SH-SY5Y (cell line): ENCODE measurements around the gene CYP2R1.

Source experiments
- GATA2 ChIP-seq: IDR thresholded peaks from 2 replicates; pipeline ENCODE4 v1.6.1; 2011; ENCODE audit warnings: mild to moderate bottlenecking, low read depth, low read length
- GATA3 ChIP-seq: IDR thresholded peaks from 2 replicates; pipeline ENCODE4 v1.6.1; 2011; ENCODE audit warnings: low read depth, mild to moderate bottlenecking, low read length, moderate library complexity

The CYP2R1 gene

DNA sequence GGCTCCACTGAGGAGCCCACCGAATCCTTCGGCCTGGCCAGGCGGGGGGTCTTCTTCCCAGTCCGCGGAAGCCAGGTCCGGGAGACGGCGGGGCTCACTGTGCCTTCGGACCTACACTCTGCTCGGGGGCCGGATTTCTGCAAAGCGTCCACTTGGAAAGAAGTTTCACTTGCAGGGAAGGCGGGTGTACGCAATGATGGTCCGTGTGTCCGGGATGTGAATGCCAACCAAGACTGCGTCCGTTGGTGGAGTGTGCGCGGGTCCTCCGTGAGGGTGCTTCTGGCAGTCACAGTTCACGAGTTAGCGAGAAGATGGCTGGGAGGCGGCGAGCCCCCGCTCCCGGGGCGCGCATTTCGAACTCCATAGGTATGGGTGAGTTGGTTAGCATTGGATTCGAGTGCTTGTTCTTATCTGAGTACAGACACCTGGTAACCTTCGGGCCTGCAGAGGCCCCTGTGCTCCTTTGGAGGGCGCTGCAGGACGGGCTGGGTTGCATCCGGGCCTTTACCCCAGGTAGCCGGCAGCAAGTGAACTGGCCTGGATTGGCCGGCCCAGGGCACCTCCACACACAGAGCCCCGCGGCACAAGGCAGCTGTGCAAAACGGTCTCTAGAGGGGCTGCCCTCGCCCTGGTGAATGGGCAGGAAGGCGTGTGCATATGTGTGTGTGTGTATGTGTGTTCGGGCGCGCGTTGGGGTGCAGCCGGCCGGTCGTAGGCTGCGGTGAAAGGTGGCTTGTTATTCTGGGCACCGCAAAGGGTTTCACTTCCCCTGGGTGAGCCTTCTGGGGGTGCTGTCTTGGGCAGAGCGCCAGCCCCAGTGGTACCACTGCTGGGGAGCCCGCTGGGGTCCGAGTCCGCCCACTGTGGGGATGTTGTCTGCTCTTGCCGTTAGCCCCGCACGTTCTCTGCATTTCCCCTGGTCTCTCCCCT, 13.3 kb upstream of the CYP2R1 start:
- no peak for TF ChIP-seq GATA3
- TF ChIP-seq GATA2 = no peak

DNA sequence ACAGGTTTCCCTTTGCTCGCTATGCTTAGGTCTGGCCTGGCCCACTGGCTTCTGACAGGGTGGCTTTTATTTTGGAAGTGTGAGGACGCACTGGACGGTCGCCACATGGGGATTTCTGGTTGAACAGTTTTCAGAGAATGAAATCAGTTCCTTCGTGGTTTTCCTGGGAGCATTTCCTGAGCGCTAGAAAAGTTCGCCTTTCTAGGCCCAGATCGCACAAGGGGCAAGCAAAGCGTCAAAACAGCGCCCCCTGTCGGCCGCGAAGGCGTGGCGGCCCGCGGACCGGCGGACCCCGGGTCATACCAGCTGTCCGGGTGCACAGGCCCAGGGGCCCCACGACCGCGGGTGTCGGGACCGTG, 12.7 kb upstream of the CYP2R1 start:
- TF ChIP-seq GATA2 = no peak
- no peak for TF ChIP-seq GATA3

DNA sequence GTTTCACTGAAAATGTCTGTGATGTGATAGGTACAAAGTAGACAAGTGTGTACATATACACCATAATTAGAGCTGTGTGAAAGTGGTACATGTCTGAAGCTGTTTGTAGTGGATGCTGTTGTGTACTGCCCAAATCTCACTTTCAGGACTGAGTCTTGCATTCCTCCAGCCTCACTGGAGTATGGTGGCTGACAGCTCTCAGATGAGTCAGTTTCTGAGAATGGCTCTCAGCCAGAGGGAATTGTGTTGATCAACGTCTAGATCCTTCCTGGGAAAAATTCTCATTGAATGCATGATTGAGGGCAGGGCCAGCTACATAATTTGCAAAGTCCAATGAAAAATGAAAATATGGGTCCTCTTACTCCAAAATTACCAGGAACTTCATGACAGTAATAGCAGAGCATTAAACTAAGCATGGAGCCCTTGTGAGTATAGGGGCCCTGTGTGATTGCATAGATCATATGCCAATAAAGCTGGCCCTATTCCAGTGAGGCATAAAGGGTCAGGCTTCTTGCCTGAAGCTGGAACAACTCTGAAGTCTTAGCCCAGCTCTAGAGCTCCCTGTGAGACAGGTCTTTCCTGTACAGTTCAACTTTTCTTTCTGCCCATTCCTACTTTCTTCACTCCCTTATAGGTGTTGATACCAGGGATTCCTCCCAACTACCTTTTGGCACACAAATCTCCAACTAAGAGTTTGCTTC, 10.8 kb upstream of the CYP2R1 start:
- no peak for TF ChIP-seq GATA2

DNA sequence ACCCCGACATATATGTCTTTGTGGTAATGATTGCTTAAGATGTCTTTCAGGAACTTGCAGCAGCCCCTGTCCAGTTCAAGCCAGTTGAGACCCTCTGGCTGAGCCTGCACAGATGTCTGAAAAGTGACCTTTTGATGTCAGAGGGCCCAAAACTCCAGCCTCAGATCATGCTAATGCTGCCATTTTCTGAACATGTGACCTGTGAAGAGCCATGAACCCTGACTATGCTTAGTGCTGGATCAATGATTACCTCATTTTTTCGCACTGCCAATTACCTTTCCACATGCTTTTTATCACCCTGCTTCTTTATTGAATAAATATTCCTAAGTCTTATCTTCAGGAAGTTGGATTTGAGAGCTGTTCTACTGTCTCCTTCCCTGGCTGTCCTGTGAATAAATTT, 6.9 kb upstream of the CYP2R1 start:
- TF ChIP-seq GATA3 = no peak
- TF ChIP-seq GATA2 = no peak

DNA sequence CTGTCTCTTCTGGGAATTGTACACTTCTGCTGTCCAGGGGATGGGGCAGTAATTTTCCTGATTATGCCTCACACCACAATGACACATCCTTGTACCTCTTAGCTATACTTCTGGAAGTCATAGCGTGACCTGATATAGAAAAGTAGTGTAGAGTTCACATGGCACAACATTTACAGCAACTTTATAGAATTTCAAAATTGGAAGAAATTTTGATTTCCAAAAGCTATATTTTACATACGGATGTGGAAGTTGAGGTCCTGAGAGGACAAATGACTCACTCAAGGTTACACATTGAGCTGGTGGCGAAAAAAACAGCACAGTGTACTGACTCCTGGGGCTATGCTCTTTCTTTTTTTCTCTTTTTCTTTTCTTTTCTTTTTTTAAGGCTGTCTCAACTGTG, 6.3 kb upstream of the CYP2R1 start:
- TF ChIP-seq GATA3 (no peak), GATA2 (no peak)

DNA sequence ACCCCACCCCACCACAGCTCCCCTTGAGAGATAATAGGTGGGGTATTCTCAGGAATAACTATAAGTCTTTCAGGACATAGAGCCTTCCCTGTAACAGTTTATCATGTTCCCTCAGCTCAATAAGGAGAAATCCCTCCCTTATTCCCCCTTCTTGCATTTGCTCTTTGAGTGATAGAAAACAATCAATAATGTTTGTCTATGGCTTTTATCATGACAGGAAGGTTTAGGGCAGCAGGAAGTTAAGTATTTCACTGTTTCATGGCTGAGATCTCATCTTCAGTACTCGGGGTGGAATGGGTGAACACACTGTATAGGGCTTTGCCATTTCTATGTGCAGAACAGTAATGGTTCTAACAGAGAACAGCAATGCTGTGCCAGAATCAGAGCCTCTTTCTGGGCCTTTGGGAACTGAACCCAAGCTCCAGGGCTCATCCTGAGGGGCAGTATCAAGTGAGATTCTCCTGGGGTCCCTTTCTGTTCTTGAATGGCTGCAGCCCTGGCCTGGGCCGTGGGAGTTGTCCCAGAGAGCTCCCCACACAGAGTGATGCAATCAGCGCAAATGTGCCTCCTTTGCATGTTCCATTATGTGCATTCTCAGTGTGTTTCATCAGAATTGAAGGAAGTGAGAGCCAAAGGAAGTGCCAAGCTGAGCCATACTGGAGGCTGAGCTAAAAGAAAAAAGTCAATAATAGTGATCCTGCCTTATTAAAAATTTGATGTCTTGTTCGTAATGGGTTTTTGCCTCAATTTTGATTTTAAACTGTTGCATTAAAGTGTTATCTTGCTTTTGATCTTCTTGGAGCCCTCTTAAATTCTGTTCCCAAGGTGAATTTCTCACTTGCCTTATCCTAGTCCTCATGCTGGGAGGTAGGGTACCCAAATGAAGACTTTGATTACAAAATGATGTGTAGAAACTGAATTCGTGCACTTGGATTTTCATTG, 2.9 kb upstream of the CYP2R1 start:
- TF ChIP-seq GATA2 (no peak), GATA3 (no peak)

DNA sequence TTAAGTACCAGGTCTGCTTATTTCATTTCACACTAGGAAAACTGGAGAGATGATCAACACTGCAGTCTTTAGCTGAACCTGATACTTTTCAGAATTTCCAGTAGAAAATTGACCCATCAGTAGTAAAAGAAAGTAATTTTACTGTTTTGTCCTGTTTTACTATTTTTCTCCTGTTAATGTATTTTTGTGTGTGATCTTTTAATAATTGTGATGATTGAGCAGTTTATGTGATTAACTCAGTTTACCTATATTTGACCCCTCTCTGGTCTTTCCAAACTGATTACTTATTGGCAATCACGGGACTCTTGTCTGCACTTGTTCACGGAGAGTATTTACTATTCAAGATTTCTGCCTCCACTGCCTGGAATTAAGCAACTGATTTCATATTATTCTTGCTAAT, 546 bp upstream of the CYP2R1 start:
- TF ChIP-seq GATA2 (no peak), GATA3 (no peak)

DNA sequence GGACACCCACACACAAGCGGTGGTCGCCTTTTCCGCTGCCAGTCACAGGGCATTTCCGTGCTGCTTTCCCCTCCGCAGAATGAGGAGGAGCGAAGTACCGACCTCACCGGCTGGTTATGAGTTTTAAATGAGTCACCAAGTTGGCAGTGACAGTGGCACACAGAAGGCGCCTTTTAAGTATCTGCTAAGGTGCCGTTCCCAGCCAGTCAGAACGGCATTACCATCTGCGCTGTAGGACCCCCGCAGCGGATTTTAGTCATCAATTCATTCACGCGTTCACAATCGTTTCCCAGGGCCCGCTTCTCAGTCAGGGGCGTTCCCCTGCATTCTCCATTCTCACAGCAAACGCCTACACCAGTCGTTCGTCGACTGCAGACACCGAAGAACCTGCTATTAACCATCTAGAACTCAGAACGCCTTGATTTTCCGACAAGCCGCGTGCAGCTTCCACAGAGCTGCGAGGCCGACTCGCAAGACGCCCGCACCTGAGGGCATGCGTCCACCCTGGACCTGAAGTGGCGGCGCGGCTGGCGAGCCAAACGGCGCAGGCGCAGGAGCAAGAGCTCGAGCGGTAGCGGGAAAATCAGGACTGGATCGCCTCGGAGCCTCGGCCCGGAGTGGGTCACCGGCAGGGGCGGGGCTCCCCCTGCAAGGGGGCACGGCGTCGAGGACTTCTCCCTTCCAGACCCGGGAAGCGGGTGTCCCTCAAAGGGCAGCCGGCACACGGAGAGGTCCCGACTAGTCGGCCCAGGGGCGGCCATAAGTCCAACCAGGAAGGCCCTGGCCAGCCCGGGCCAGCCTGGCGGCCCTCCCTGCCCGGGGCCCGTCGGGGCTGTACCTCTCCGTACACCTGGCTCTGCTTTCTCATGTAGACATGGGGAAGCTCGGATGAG, 642 bp downstream of the CYP2R1 start:
- TF ChIP-seq GATA3 = no peak
- TF ChIP-seq GATA2 = peak; percentile 2; the same call in 1 of the 2 replicates

DNA sequence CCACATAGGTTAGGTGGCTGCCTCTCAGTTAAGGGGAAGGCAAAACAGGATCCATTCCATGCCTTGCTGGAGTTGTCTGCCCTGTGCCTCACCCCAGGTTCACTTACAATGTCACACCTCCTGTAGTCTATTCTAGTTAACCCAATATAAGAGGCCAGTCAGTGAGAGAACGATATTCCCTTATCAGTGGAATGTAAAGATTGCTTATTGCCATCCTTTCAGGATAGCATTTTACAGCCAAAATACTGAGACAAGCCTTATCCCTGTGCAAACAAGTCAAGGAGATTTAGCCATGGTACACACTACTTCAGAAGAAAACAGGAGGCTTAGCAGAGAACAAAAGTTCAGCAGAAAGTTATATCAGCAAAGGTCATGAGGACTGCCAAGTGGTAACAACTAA, 5.5 kb downstream of the CYP2R1 start:
- TF ChIP-seq GATA2 = no peak
- TF ChIP-seq GATA3 = no peak

DNA sequence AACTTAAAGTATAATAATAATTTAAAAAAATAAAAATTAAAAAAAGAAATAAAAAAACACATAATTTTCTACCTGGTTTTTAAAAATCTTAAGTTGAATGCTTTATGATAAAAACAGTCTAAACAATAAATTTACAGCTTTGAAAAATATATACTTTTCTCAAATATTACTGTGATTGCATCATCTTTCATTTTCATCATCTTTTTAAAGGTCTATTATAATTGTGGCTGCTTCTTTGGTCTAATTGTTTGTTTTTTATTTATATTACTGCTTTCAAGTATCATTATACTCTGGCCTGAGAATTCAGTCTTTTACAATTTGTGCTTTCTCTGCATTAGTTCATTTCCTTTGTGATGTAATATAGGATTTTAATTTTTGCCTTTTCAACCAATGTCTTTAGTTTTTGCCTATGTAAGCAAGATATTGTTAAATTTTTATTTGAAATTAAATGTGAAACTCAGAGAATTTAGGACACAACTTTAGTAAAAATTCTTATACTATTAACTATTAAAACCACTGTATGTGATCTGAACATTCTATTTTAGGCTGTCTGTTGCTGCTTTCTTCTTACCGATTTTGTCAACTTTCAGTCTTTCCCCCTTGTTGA, 7.3 kb downstream of the CYP2R1 start:
- no peak for TF ChIP-seq GATA2
- TF ChIP-seq GATA3 = no peak

DNA sequence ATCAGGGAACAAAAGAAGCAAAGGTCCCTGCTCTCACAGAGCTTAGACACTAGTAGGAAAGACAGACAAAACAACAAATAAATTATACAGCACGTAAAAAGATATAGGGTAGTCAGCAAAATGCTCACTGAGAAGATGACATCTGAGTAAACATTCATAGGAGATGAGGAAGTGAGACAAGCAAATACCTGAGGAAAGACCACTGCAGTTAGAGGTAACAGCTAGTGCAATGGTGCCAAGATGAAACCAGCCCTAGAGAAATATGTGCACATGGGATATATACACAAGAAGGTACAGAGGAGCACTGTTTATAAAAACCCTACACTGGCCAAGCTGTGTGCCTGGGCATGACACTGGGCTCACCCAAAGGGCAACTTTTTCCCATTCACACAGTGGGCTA, 9.8 kb downstream of the CYP2R1 start:
- no peak for TF ChIP-seq GATA3
- no peak for TF ChIP-seq GATA2

DNA sequence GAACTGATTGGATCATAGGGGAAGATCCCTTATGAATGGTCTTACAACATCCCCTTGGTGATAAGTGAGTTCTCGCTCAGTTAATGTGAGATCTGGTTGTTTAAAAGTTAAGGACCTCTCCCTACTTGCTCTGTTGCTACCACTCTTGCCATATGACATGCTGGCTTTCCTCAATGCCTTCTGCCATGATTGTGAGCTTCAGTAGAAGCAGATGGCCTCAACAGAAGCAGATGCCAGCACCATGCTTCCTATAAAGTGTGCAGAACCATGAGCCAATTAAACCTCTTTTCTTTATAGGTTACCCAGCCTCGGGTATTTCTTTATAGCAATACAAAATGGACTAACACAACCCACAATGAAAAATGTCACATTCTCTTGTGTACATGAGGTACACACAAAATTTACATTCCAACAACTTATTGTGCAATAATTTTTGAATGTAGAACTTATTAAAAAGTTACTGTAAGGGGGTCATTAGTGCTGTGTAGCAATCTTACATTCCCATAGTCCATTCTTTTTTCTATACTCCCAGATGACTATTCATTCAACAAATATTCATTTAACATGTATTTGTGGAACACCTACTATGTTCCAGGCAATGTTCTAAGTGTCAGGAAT, 10.3 kb downstream of the CYP2R1 start:
- TF ChIP-seq GATA3 (no peak), GATA2 (no peak)
